MG63 (cell line): ENCODE data around the gene HECW1. TPM values are rescaled to one million over a fixed set of nuclear protein-coding genes. Genes with fewer than 3 reads are reported as not detected.

Experiments used
- DNase-seq: peaks from one replicate; pipeline ENCODE4 v3.0.0-alpha.2; 2020
- H3K27me3 ChIP-seq: fragments of 250-450 bp; sonication (Bioruptor Pico); 2 replicates; pipeline ENCODE4 v1.5.1; 2020; ENCODE audit warnings: mild to moderate bottlenecking, moderate library complexity
- H3K36me3 ChIP-seq: fragments of 250-450 bp; sonication (Bioruptor Pico); 2 replicates; pipeline ENCODE4 v1.5.1; 2020; ENCODE audit warnings: mild to moderate bottlenecking, moderate library complexity
- H3K4me3 ChIP-seq: fragments of 250-450 bp; sonication (Bioruptor Pico); 2 replicates; pipeline ENCODE4 v1.5.1; 2020; ENCODE audit warnings: mild to moderate bottlenecking, moderate library complexity
- H3K9me3 ChIP-seq: fragments of 250-450 bp; sonication (Bioruptor Pico); 2 replicates; pipeline ENCODE4 v1.5.1; 2020; ENCODE audit warnings: mild to moderate bottlenecking, moderate library complexity
- total RNA-seq: library from RNA; depleted of rRNA; stranded (reverse); fragments of >200 nt; shearing (Covaris generic); gene quantifications from 2 replicates; pipeline ENCODE4 v1.2.3, GENCODE V29; 2014; ENCODE audit warnings: low replicate concordance

The HECW1 gene
- total RNA-seq, 1 experiment from 2014 or later = 18.4 TPM

GRCh38 chr7:43460733-43461348 lies 348.4 kb downstream of the HECW1 start:
- Histone ChIP-seq H3K27me3 (no peaks in the 10 kb centered on the region), H3K9me3 (no peaks in the 10 kb centered on the region), H3K4me3 (no peak overlapping the region), H3K36me3 (no peaks in the 10 kb centered on the region)
- no peak for DNase-seq

GRCh38 chr7:43461349-43462024 lies 349.0 kb downstream of the HECW1 start:
- DNase-seq = no peak
- Histone ChIP-seq H3K36me3 (no peaks in the 10 kb centered on the region), H3K27me3 (no peaks in the 10 kb centered on the region), H3K4me3 (no peak overlapping the region), H3K9me3 (no peaks in the 10 kb centered on the region)

GRCh38 chr7:43462836-43463235 lies 350.4 kb downstream of the HECW1 start:
- no peaks in the 10 kb centered on the region for H3K27me3 ChIP-seq
- no peaks in the 10 kb centered on the region for H3K36me3 ChIP-seq
- H3K4me3 ChIP-seq = no peak overlapping the region
- H3K9me3 ChIP-seq = no peaks in the 10 kb centered on the region
- peak; percentile 61 for DNase-seq

- Histone ChIP-seq H3K27me3 (no peaks in the 10 kb centered on the region), H3K36me3 (no peaks in the 10 kb centered on the region), H3K9me3 (no peaks in the 10 kb centered on the region), H3K4me3 (no peak overlapping the region)
- no peak for DNase-seq
These were observed 351.0 kb downstream of the HECW1 start for GRCh38 chr7:43463401-43463980.

- Histone ChIP-seq H3K9me3 (no peaks in the 10 kb centered on the region), H3K36me3 (no peaks in the 10 kb centered on the region), H3K4me3 (no peak overlapping the region), H3K27me3 (no peaks in the 10 kb centered on the region)
- no peak for DNase-seq
These were observed 353.4 kb downstream of the HECW1 start for GRCh38 chr7:43465581-43466554.

- peak; percentile 86 for DNase-seq
- Histone ChIP-seq H3K27me3 (no peaks in the 10 kb centered on the region), H3K36me3 (no peaks in the 10 kb centered on the region), H3K4me3 (no peak overlapping the region), H3K9me3 (no peaks in the 10 kb centered on the region)
These were observed 355.0 kb downstream of the HECW1 start for GRCh38 chr7:43467406-43467805.

- DNase-seq = no peak
- Histone ChIP-seq H3K4me3 (no peak overlapping the region), H3K36me3 (no peaks in the 10 kb centered on the region), H3K27me3 (no peaks in the 10 kb centered on the region), H3K9me3 (no peaks in the 10 kb centered on the region)
These were observed 355.4 kb downstream of the HECW1 start for GRCh38 chr7:43467846-43468245.

- Histone ChIP-seq H3K9me3 (no peaks in the 10 kb centered on the region), H3K27me3 (no peaks in the 10 kb centered on the region), H3K36me3 (no peaks in the 10 kb centered on the region), H3K4me3 (no peak overlapping the region)
- no peak for DNase-seq
These were observed 356.6 kb downstream of the HECW1 start for GRCh38 chr7:43469051-43469450.

- Histone ChIP-seq H3K27me3 (no peaks in the 10 kb centered on the region), H3K4me3 (no peak overlapping the region), H3K36me3 (no peaks in the 10 kb centered on the region), H3K9me3 (no peaks in the 10 kb centered on the region)
- no peak for DNase-seq
These were observed 357.7 kb downstream of the HECW1 start for GRCh38 chr7:43470110-43470509.

GRCh38 chr7:43475983-43476382 lies 363.5 kb downstream of the HECW1 start:
- H3K36me3 ChIP-seq = no peaks in the 10 kb centered on the region
- no peak for DNase-seq
- no peaks in the 10 kb centered on the region for H3K9me3 ChIP-seq
- no peak overlapping the region for H3K4me3 ChIP-seq
- no peaks in the 10 kb centered on the region for H3K27me3 ChIP-seq

GRCh38 chr7:43476896-43477295 lies 364.4 kb downstream of the HECW1 start:
- H3K27me3 ChIP-seq = no peaks in the 10 kb centered on the region
- no peak overlapping the region for H3K4me3 ChIP-seq
- no peak for DNase-seq
- no peaks in the 10 kb centered on the region for H3K36me3 ChIP-seq
- H3K9me3 ChIP-seq = no peaks in the 10 kb centered on the region

- DNase-seq = no peak
- Histone ChIP-seq H3K4me3 (no peak overlapping the region), H3K36me3 (no peaks in the 10 kb centered on the region)
These were observed 366.6 kb downstream of the HECW1 start for GRCh38 chr7:43479042-43479441.

GRCh38 chr7:43479543-43479942 lies 367.1 kb downstream of the HECW1 start:
- DNase-seq = no peak
- no peaks in the 10 kb centered on the region for H3K27me3 ChIP-seq
- H3K4me3 ChIP-seq = no peak overlapping the region
- H3K36me3 ChIP-seq = no peaks in the 10 kb centered on the region
- H3K9me3 ChIP-seq = no peaks in the 10 kb centered on the region

More at GRCh38 chr7:43479042-43479441, 366.6 kb downstream of the HECW1 start:
- H3K9me3 ChIP-seq = no peaks in the 10 kb centered on the region
- no peaks in the 10 kb centered on the region for H3K27me3 ChIP-seq

GRCh38 chr7:43480581-43480980 lies 368.1 kb downstream of the HECW1 start:
- H3K27me3 ChIP-seq = no peaks in the 10 kb centered on the region
- no peaks in the 10 kb centered on the region for H3K36me3 ChIP-seq
- H3K4me3 ChIP-seq = no peak overlapping the region
- peak; percentile 35 for DNase-seq
- no peaks in the 10 kb centered on the region for H3K9me3 ChIP-seq

GRCh38 chr7:43481902-43482678 lies 369.6 kb downstream of the HECW1 start:
- DNase-seq = peak; percentile 62
- H3K9me3 ChIP-seq = no peaks in the 10 kb centered on the region
- H3K27me3 ChIP-seq = no peaks in the 10 kb centered on the region
- no peaks in the 10 kb centered on the region for H3K36me3 ChIP-seq
- no peak overlapping the region for H3K4me3 ChIP-seq

- H3K4me3 ChIP-seq = no peak overlapping the region
- no peaks in the 10 kb centered on the region for H3K27me3 ChIP-seq
- no peak for DNase-seq
- H3K36me3 ChIP-seq = no peaks in the 10 kb centered on the region
- no peaks in the 10 kb centered on the region for H3K9me3 ChIP-seq
These were observed 370.3 kb downstream of the HECW1 start for GRCh38 chr7:43482679-43483252.
